GM12873 (cell line): ENCODE results near the gene EPB41L1.

Experiments used
- CTCF ChIP-seq: IDR thresholded peaks from 2 replicates; pipeline ENCODE4 v1.5.1; 2012; ENCODE audit warnings: low read depth, mild to moderate bottlenecking, moderate library complexity, low read length, control low read depth; ENCODE audit not compliant: insufficient read depth; ENCODE audit errors: missing control alignments

The EPB41L1 gene

GRCh38 chr20:36112112-36112511 lies 42.4 kb upstream of the EPB41L1 start:
- TF ChIP-seq CTCF, result no peak

GRCh38 chr20:36113036-36113435 lies 41.5 kb upstream of the EPB41L1 start:
- no peak for TF ChIP-seq CTCF

- TF ChIP-seq CTCF, result no peak
These were observed 40.8 kb upstream of the EPB41L1 start for GRCh38 chr20:36113566-36114250.

- no peak for TF ChIP-seq CTCF
These were observed 39.8 kb upstream of the EPB41L1 start for GRCh38 chr20:36114707-36115106.

GRCh38 chr20:36115925-36116324 lies 38.6 kb upstream of the EPB41L1 start:
- no peak for TF ChIP-seq CTCF

- TF ChIP-seq CTCF, result no peak
These were observed 37.6 kb upstream of the EPB41L1 start for GRCh38 chr20:36116807-36117441.

- TF ChIP-seq CTCF, result no peak
These were observed 36.9 kb upstream of the EPB41L1 start for GRCh38 chr20:36117638-36118037.
